ENCODE data around the gene LRRC23.
"Not testable (repeated sequence)": the region's sequence is repeated elsewhere in the genome, so short reads cannot be mapped to it uniquely, and the experiment has no call there.

The LRRC23 gene

GRCh38 chr12:6904280-6905276 lies at the start of gene LRRC23:
LRRC23 (plus strand) TSS chr12:6904822; CDS start chr12:6905634, 812 bp downstream.
- DNase-seq: peak; percentile 94

DNA sequence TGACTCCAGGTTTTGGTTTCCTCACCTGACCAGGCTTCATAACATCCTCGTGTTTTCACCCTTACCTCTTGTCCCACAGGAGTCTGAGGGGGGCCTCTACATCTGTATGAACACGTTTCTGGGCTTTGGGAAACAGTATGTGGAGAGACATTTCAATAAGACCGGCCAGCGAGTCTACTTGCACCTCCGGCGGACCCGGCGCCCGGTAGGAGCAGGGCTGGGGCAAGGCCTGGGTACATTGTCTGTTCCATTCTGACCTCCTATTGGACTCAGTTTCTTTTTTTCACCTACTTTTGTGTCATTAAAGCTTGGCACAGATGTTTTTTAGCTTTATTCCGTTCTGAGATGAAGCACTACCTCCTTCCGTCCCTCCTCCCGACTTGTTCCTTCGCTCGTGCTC lies 49.3 kb upstream of the LRRC23 start:
- DNase-seq: no peak

GRCh38 chr12:6858799-6859198 lies 45.8 kb upstream of the LRRC23 start:
- no peak for DNase-seq

GRCh38 chr12:6860116-6860515 lies 44.5 kb upstream of the LRRC23 start:
- DNase-seq: no peak

DNA sequence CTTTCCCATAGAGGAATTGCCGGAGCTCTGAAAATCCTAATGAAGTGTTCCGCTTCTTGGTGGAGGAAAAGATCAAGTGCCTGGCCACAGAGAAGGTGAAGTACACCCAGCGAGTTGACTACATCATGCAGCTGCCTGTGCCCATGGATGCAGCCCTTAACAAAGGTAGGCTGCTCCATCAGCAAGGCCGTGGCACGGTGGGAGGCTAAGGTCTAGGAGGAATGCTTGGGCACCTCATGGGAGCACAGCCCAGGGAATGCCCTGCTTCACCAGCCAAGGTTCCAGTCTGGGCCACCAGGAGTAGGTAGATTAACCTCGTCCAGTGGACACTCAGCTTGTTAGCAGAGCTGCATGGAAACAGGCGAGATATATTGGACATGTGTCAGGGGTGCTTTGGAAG lies 43.7 kb upstream of the LRRC23 start:
- DNase-seq: no peak

- no peak for DNase-seq
Observed at GRCh38 chr12:6861391-6861790, 43.2 kb upstream of the LRRC23 start.

DNA sequence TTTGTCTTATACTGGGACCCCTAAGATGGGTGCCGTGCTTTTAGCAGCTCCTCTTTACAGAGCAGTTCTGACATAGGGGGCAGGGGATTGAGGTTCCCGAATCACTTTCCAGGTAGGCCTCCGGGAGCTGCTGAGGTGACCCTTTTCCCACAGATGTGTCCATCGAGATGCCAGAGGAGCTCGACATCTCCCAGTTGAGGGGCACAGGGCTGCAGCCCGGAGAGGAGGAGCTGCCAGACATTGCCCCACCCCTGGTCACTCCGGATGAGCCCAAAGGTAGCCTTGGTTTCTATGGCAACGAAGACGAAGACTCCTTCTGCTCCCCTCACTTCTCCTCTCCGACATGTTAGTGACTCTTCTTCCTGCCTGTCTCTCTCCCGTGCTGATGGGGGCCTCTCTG lies 41.6 kb upstream of the LRRC23 start:
- DNase-seq: no peak

GRCh38 chr12:6863586-6864321 lies 40.9 kb upstream of the LRRC23 start:
- DNase-seq: no peak

DNA sequence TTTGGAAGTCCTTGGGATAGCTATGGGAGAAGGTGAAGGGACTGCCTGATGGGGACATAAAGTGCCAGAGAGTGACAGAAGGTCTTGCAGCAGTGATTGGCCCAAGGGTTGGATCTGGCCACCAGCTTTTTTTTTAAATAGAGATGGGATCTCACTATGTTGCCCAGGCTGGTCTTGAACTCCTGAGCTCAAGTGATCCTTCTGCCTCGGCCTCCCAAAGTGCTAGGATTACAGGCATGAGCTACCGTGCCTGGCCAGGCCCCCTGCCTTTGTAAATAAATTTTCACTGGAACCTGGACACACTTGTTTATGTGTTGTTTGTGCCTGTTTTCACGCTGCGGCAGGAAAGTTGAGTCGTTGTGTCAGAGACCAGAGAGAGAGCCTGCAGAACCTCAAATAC lies 39.3 kb upstream of the LRRC23 start:
- not testable (repeated sequence) for DNase-seq

DNA sequence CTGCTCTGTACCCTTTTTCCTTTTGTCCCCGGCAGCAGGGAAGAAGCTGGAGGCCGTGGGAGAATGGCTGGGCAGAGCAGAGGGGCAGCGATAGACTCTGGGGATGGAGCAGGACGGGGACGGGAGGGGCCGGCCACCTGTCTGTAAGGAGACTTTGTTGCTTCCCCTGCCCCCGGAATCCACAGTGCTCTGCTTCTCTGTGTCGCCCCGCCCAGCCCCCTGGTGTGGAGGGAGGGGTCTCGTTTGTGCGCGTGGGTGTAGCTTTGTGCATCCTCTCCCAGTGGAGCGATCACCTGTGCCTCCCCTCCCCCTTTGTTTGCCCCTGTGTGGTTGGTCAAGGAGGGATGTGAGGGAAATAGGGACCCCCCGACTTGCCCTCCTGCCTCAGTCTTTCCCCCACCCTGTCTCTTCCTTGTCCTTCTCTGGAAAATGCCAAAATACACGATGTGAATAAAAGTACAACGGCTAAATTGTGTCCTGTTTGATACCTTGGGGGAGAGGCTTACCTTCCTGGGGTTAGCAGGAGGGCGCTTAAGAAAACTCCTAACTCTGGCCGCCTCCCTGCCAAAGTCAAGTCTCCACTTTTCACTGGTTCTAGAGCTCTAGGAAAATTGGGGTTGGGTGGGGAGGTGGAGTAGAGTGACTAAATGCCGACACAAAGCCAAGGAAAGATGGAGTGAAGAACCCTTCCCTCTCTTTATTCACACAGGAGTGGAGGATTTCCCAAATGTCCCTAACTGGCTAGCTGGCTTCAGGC lies 38.3 kb upstream of the LRRC23 start:
- no peak for DNase-seq

GRCh38 chr12:6866920-6867412 lies 37.7 kb upstream of the LRRC23 start:
- no peak for DNase-seq

DNA sequence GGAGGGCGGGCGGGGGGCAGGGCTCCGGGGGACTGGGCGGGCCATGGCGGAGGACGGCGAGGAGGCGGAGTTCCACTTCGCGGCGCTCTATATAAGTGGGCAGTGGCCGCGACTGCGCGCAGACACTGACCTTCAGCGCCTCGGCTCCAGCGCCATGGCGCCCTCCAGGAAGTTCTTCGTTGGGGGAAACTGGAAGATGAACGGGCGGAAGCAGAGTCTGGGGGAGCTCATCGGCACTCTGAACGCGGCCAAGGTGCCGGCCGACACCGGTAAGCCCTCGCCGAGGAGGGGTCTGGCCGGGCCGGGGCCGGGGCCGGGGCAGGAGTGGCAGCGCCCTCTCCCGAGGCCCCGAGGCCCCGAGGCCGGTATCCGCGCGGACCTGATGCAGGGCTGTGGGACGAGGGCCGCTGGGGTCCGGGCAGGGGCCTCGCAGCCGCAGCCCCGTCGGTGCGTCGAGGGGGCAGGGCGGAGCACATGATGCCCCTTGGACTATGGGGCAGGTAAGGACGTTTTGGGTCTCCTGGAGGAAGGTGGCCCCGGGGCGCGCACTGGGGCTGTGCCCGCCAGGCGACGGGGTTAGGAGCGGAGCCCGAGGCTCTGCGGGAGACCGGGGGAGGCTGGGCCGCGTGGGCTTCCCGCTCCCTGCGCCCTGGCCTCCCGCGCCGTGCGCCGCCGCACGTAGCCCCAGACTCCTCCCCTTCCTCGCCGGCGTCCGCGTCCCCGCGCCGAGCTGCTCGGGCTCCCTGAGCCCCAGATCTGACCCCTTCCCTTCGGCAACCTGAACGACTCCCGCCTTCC lies 37.0 kb upstream of the LRRC23 start, which contains the start of gene TPI1:
TPI1 (plus strand) TSS at position 119 of the 798 bp plus-strand sequence; CDS start at position 155, 36 bp downstream.
- DNase-seq: peak; percentile 69

GRCh38 chr12:6868211-6869048 lies 36.2 kb upstream of the LRRC23 start:
- DNase-seq: no peak

GRCh38 chr12:6869049-6870021 lies 35.3 kb upstream of the LRRC23 start:
- peak; percentile 64 for DNase-seq

DNA sequence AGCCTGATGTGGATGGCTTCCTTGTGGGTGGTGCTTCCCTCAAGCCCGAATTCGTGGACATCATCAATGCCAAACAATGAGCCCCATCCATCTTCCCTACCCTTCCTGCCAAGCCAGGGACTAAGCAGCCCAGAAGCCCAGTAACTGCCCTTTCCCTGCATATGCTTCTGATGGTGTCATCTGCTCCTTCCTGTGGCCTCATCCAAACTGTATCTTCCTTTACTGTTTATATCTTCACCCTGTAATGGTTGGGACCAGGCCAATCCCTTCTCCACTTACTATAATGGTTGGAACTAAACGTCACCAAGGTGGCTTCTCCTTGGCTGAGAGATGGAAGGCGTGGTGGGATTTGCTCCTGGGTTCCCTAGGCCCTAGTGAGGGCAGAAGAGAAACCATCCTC lies 34.3 kb upstream of the LRRC23 start:
- not testable (repeated sequence) for DNase-seq

- peak; percentile 21 for DNase-seq
Observed at GRCh38 chr12:6871052-6871957, 33.3 kb upstream of the LRRC23 start.

- no peak for DNase-seq
Observed at GRCh38 chr12:6872073-6873048, 32.3 kb upstream of the LRRC23 start.

Measured in NCI-H526 treated with DMSO at 0.1 percent for 48 hours (cell line).